Right lobe of liver (tissue), 6 donors: ENCODE data around the gene BLM. TPM values are rescaled to one million over a fixed set of nuclear protein-coding genes. Genes with fewer than 3 reads are reported as not detected.
"Not testable (repeated sequence)": the region's sequence is repeated elsewhere in the genome, so short reads cannot be mapped to it uniquely, and the experiment has no call there.

Source experiments
- ATAC-seq, 4 donors: fragments of 200-7000 bp; cut with Tn5 transposase; one replicate each; pipeline ENCODE4 v1.9.1; 2020; ENCODE audit warnings: mild to moderate bottlenecking in 4 of 4, moderate library complexity in 4 of 4
- DNase-seq, 3 donors: peaks; one replicate each; pipeline ENCODE4 v3.0.0-alpha.2; 2020
- H3K27ac ChIP-seq, 3 donors: fragments of 200-600 bp; one replicate each; pipeline ENCODE4 v1.8.0; 2022
- H3K27me3 ChIP-seq, 2 donors: fragments of 200-600 bp; one replicate each; pipeline ENCODE4 v1.8.0; 2022
- H3K36me3 ChIP-seq, 4 donors: fragments of 200-600 bp; sonication (generic) in 1 of 4; one replicate each; pipeline versions ENCODE4 v1.5.1 to v1.8.0; 2017 to 2022; ENCODE audit warnings: control low read depth in 1 of 4
- H3K4me1 ChIP-seq, 4 donors: fragments of 200-600 bp; sonication (generic) in 1 of 4; one replicate each; pipeline versions ENCODE4 v1.5.1 to v1.8.0; 2017 to 2022; ENCODE audit warnings: control low read depth in 1 of 4
- H3K4me3 ChIP-seq, 3 donors: fragments of 200-600 bp; one replicate each; pipeline ENCODE4 v1.8.0; 2022
- H3K9me3 ChIP-seq, 4 donors: fragments of 200-600 bp; sonication (generic) in 1 of 4; one replicate each; pipeline versions ENCODE4 v1.5.1 to v1.8.0; 2017 to 2022; ENCODE audit warnings: control low read depth in 1 of 4
- POLR2A ChIP-seq: fragments of 450-650 bp; IDR thresholded peaks from one replicate; pipeline ENCODE4 v1.6.1; 2017; ENCODE audit warnings: antibody characterized with exemption, mild to moderate bottlenecking
- WGBS: methylation state at CpG from one replicate; pipeline ENCODE4 v1.1.6; 2018; ENCODE audit warnings: low coverage, low lambda C conversion rate; ENCODE audit not compliant: insufficient coverage; ENCODE audit errors: missing lambda C conversion rate; 5-methylcytosine and 5-hydroxymethylcytosine counted together
- intact Hi-C, 2 donors: fragments of 100-400 bp; cut with DNase I; formaldehyde crosslinking; loops; one replicate each; pipeline versions ENCODE4 v1.11.2 to v1.14.1; 2022
- long read RNA-seq: library from polyadenylated mRNA; unstranded; transcript quantifications from one replicate; pipeline ENCODE4 v2.0.0, GENCODE V29; 2019
- total RNA-seq, 6 experiments: library from RNA; depleted of rRNA in 2 of 6; stranded (reverse); fragments of >200 nt in 2 of 6; fragmentation: NEBNext Ultra II Directional in 3 of 6; extraction: Animal tissue kit (Norgen Biotek cat#: 25700) in 3 of 6; gene quantifications; one replicate each; pipeline versions ENCODE4 v1.1.0 to v1.2.4, GENCODE V29; 2016 to 2023
- TF ChIP-seq, protein P1 (sequence below), 4 donors: fragments of 200-600 bp in 3 of 4; fragments of 450-650 bp in 1 of 4; IDR thresholded peaks; one replicate each; pipeline versions ENCODE4 v1.5.1 to v1.8.0; 2016 to 2022; ENCODE audit warnings: antibody characterized with exemption in 4 of 4, mild to moderate bottlenecking in 2 of 4
- donor health status: DM: no; HTN: yes; CAD: no.
- donor health status: DM: no; HTN: no; CAD: no.
- donor health status: DM: no; HTN: no; CAD: no.
- donor health status: DM: no; HTN: yes; CAD: no.
- donor health status: DM: no; HTN: yes; CAD: no.

BLM gene
- 1 to 10 TPM in 2 of 6 experiments, under 1 TPM in 4; 0.20 to 2.3 (median 0.45) TPM for total RNA-seq
- long read RNA-seq, partial matches to known transcripts, result 1 of 1 reads
- long read RNA-seq, other reads (novel, unspliced or antisense), result 0 of 1 reads

DNA sequence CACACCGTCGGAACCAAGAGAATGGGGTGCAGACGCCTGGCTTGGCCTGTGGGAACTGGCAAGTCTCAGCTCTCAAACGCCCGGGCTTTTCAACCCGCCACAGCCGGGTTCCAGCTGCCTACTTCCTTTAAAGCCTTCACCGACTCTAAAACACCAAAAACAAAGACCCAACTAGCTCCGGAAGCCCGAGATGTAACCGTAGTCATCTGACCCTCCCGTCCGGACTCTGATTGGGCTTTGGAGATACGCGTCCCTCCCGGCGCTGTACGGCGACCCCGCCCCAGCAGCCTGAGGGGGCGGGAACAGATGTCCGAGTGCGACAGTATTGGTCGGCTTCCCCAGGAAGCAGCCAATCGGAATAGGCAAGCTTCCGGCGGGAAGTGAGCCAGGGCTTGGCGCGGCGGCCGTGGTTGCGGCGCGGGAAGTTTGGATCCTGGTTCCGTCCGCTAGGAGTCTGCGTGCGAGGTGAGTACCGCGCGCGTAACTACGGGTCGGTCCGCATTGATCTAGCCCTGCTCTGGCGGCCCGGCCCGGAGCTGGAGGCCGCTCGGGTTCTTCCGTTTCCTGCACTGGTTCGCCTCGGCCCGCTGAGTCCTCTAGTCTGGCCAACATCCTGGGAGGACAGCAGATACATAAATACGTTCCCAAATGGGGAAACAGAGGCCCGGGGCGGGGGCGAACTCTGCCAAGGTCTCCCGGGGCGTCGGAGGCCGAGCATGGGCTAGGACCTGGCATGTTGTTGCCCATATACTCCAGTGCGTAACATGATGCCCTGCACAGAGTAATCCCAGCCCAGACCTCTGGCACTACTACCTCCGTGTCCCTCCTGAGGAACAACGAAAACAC lies at the start of gene BLM:
TSS of gene BLM (plus strand) at position 371 of the 846 bp plus-strand sequence. CDS start 30,047 bp downstream, outside the sequence.
- intact Hi-C loops, result no loop called here
- ATAC-seq, result peak; percentile 100

DNA sequence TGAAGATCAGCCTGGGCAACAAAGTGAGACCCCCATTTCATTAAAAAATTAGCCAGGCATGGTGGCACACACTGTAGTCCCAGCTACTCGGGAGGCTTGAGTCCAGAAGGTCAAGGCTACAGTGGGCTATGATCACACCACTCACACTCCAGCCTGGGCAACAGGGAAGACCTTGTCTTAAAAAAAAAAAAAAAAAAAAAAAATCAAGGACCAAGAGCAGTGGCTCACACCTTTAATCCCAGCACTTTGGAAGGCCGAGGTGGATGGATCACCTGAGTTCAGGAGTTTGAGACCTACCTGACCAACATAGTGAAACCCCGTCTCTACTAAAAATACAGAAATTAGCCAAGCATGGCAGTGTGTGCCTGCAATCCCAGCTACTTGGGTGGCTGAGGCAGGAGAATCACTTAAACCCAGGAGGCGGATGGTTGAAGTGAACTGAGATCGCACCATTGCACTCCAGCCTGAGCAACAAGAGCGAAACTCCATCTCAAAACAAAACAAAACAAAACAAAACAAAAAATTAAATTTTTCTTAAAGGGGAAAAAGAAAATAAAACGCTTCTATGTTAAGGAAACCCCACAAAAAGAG lies 49.3 kb upstream of the BLM start:
- H3K36me3 ChIP-seq, H3K27ac ChIP-seq, H3K27me3 ChIP-seq, intact Hi-C loops, H3K9me3 ChIP-seq, ATAC-seq, H3K4me1 ChIP-seq, DNase-seq, H3K4me3 ChIP-seq: not testable (repeated sequence)
- 72% methylated on average over 7 of the region's 7 CpGs for WGBS

More for the DNA sequence above, at the start of gene BLM:
- peak; percentile 95 to 97 (median 97) for DNase-seq
- H3K4me1 ChIP-seq, result peaks cover 0 to 8% (median 0%) of the 10 kb centered on the region in 4 donors
- peak within 1 kb of the TSS; percentile 53 to 79 (median 69) for H3K4me3 ChIP-seq
- 2% methylated on average over 13 of the region's 65 CpGs for WGBS
- H3K9me3 ChIP-seq, result no peaks in the 10 kb centered on the region
- no peaks in the 10 kb centered on the region for H3K36me3 ChIP-seq
- no peaks in the 10 kb centered on the region for H3K27me3 ChIP-seq
- peak within 1 kb of the TSS; percentile 22 to 88 (median 79) for H3K27ac ChIP-seq
- TF ChIP-seq, protein P1, sequence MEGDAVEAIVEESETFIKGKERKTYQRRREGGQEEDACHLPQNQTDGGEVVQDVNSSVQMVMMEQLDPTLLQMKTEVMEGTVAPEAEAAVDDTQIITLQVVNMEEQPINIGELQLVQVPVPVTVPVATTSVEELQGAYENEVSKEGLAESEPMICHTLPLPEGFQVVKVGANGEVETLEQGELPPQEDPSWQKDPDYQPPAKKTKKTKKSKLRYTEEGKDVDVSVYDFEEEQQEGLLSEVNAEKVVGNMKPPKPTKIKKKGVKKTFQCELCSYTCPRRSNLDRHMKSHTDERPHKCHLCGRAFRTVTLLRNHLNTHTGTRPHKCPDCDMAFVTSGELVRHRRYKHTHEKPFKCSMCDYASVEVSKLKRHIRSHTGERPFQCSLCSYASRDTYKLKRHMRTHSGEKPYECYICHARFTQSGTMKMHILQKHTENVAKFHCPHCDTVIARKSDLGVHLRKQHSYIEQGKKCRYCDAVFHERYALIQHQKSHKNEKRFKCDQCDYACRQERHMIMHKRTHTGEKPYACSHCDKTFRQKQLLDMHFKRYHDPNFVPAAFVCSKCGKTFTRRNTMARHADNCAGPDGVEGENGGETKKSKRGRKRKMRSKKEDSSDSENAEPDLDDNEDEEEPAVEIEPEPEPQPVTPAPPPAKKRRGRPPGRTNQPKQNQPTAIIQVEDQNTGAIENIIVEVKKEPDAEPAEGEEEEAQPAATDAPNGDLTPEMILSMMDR (IDR thresholded peaks at IDR 0.05), result peak in 3 of 4 donors; percentile 30 to 51 (median 35)
- TF ChIP-seq POLR2A, result peak; percentile 67

DNA sequence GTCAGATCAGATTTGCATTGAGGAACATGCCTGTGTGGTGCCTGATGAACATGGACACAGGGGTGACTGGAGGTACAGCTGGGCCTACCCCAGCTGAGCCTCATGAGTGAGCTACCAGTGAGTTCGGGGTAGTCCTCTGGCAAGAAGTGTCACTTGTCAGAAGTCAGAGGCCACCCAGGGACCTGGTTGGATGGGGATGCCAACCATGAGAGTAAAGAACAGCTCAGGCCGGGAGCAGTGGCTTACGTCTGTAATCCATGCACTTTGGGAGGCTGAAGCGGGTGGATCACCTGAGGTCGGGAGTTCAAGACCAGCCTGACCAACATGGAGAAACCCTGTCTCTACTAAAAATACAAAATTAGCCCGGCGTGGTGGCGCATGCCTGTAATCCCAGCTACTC lies 46.5 kb upstream of the BLM start:
- H3K36me3 ChIP-seq, H3K4me1 ChIP-seq, H3K4me3 ChIP-seq, H3K9me3 ChIP-seq, intact Hi-C loops, ATAC-seq, H3K27me3 ChIP-seq, H3K27ac ChIP-seq, DNase-seq: not testable (repeated sequence)
- WGBS, result 98% methylated on average over 6 of the region's 8 CpGs

DNA sequence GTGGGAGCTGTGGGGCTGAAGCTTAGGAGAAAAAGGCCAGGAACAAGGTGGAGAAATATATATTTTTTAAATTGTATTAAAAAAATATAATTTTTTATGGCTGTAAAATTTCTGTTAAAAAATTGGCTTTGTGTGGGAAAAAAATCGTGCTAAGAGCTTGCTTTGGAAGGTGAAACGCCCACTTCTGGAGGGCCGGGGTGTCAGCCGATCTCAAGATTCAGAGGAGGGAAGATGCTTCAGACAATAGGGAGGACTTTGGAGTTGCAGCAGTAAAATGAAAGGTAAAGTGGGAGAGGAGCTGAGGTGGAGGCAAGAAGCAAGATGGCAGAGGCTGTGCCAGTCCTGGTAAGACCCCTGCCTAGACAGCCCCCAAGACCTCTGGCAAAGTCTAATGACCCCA lies 45.9 kb upstream of the BLM start:
- TF ChIP-seq POLR2A, result no peak
- TF ChIP-seq, protein P1 (IDR thresholded peaks at IDR 0.05), result no peak
- Histone ChIP-seq H3K27ac (no peak overlapping the region), H3K27me3 (no peaks in the 10 kb centered on the region), H3K4me3 (no peak overlapping the region), H3K4me1 (no peaks in the 10 kb centered on the region), H3K9me3 (no peaks in the 10 kb centered on the region), H3K36me3 (no peaks in the 10 kb centered on the region)
- intact Hi-C loops, result no loop called here
- WGBS, result 84% methylated on average over 4 of the region's 4 CpGs
- ATAC-seq (no peak), DNase-seq (no peak)

DNA sequence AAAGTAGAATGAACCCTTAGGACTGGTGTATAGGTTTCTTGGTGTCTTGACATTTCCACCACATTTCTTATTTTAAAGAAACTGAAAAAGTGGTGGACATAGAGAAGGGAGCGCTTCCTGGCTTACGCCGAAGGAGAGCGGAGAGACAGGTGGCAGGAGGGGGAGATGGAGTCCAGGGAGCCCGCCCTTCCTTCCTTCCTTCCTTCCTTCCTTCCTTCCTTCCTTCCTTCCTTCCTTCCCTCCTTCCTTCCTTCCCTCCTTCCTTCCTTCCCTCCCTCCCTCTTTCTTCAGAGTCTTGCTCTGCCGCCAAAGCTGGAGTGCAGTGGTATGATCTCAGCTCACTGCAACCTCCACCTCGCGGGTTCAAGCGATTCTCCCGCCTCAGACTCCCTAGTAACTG lies 43.8 kb upstream of the BLM start:
- H3K4me1 ChIP-seq, DNase-seq, H3K4me3 ChIP-seq, ATAC-seq, H3K27me3 ChIP-seq, H3K27ac ChIP-seq, H3K36me3 ChIP-seq, H3K9me3 ChIP-seq, intact Hi-C loops: not testable (repeated sequence)
- 90% methylated on average over 7 of the region's 10 CpGs for WGBS

DNA sequence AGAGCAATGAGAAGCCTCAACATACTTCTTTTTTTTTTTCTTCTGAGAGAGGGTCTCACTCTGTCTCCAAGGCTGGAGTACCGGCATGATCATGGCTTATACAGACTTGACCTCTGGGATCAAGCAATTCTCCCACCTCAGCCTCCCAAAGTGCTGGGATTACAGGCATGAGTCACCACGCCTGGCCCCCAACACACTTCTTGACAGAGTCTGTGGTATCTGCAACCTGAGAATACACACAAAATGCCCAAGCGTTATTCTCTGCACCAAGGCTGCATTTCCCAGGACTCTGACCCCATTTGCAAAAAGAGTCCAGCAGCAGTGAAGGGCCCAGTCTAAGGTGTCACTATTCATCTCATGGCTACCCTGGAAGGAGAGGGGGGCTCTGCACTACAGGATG lies 42.7 kb upstream of the BLM start:
- intact Hi-C loops, result no loop called here
- Histone ChIP-seq H3K27ac (no peak overlapping the region), H3K27me3 (no peaks in the 10 kb centered on the region), H3K4me1 (no peaks in the 10 kb centered on the region), H3K9me3 (no peaks in the 10 kb centered on the region), H3K4me3 (no peak overlapping the region), H3K36me3 (no peaks in the 10 kb centered on the region)
- DNase-seq, result no peak
- WGBS, result 40% methylated on average over 1 of the region's 3 CpGs
- TF ChIP-seq, protein P1 (IDR thresholded peaks at IDR 0.05), result no peak
- no peak for TF ChIP-seq POLR2A
- no peak for ATAC-seq
